AG04450 (cell line): ENCODE data around the gene IQSEC2. TPM values are rescaled to one million over a fixed set of nuclear protein-coding genes. Genes with fewer than 3 reads are reported as not detected.
A peak's percentile ranks its signal among the peaks of the same experiment; 100 is the strongest.

Experiments
- CTCF ChIA-PET: fragments of 300-600, 350-600 bp; formaldehyde crosslinking; extraction: SDS; loops from one replicate; lab custom pipeline; 2022; ENCODE audit warnings: antibody characterized with exemption, inconsistent platforms; lab: Charles Lee
- POLR2A ChIA-PET: fragments of 350-600 bp; formaldehyde crosslinking; extraction: SDS; loops from one replicate; lab custom pipeline; 2021; ENCODE audit warnings: antibody characterized with exemption, inconsistent platforms; lab: Yijun Ruan, JAX
- DNase-seq: peaks from one replicate; pipeline ENCODE4 v3.0.0-alpha.2; 2011; ENCODE audit warnings: low read depth, low spot score
- H3K27ac ChIP-seq: one replicate; pipeline ENCODE4 v1.5.1; 2012; ENCODE audit warnings: low read depth, low read length, control low read depth
- H3K27me3 ChIP-seq: one replicate; pipeline ENCODE4 v1.6.0; 2012; ENCODE audit warnings: low read length; ENCODE audit not compliant: control insufficient read depth, insufficient read depth
- H3K4me3 ChIP-seq: 2 replicates; pipeline ENCODE4 v1.5.1; 2011; ENCODE audit warnings: mild to moderate bottlenecking, low read depth, low read length, control low read depth
- H3K9me3 ChIP-seq: 2 replicates; pipeline ENCODE4 v1.5.1; 2012; ENCODE audit warnings: low read length; ENCODE audit not compliant: control insufficient read depth, insufficient read depth
- polyA minus RNA-seq: library from RNA; depleted of rRNA, polyadenylated mRNA; stranded (reverse); fragments of >200 nt; gene quantifications from 2 replicates; pipeline ENCODE4 v1.2.3, GENCODE V29; 2011; rRNA and poly(A)+ RNA removed
- polyA plus RNA-seq: library from polyadenylated mRNA; depleted of rRNA; stranded (reverse); fragments of >200 nt; gene quantifications from 2 replicates; pipeline ENCODE4 v1.2.3, GENCODE V29; 2011; rRNA removed
- TF ChIP-seq, protein P1 (sequence below): IDR thresholded peaks from 2 replicates; pipeline ENCODE4 v1.5.1; 2011; ENCODE audit warnings: low read depth, low read length, control low read depth, inconsistent platforms

Gene IQSEC2
- polyA plus RNA-seq (9.1 and 12.2 TPM in 2 replicates), polyA minus RNA-seq (10.9 and 17.3 TPM in 2 replicates)

DNA sequence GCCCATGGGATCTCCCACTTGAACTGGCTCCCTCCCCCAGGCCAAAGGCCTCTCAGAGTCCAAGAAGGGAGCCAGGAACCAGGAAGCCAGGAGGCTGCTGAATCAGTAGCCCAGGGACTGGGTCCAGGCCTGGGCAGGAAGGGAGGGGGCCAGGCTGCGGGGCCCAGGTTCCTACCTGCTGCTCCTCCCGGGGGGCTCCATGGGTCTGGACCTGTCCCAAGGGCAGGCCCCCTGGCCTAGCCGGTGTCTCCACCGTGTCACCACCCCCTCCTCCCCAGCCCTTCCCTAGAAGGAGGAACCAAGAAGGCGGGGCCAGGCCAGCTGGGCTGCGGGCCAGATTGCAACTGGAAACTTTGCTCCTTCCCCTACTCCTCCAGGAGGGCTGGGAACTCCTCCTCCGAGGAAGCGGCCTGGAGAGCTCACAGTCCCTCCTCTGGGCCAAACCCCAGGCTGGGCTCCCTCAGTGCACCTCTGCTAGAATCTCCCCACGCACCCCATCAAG lies at the start of gene IQSEC2:
Gene IQSEC2, minus strand, starts transcription at position 264 of the 502 bp plus-strand sequence.
- Histone ChIP-seq H3K4me3 (peak within 1 kb of the TSS; percentile 57), H3K9me3 (no peaks in the 10 kb centered on the region), H3K27ac (peak within 1 kb of the TSS; percentile 61), H3K27me3 (no peaks in the 10 kb centered on the region)
- ChIA-PET POLR2A (interaction anchor here (1.3 kb wide), 1 partner anchor 9 kb away, joined by 3 read pairs; no protein-coding TSS in a partner anchor), CTCF (interaction anchor here (0.6 to 2.4 kb wide), 2 partner anchors 31 to 38 kb away, joined by 4 to 9 read pairs; no protein-coding TSS in a partner anchor)
- DNase-seq, result peak; percentile 29
- TF ChIP-seq, protein P1, sequence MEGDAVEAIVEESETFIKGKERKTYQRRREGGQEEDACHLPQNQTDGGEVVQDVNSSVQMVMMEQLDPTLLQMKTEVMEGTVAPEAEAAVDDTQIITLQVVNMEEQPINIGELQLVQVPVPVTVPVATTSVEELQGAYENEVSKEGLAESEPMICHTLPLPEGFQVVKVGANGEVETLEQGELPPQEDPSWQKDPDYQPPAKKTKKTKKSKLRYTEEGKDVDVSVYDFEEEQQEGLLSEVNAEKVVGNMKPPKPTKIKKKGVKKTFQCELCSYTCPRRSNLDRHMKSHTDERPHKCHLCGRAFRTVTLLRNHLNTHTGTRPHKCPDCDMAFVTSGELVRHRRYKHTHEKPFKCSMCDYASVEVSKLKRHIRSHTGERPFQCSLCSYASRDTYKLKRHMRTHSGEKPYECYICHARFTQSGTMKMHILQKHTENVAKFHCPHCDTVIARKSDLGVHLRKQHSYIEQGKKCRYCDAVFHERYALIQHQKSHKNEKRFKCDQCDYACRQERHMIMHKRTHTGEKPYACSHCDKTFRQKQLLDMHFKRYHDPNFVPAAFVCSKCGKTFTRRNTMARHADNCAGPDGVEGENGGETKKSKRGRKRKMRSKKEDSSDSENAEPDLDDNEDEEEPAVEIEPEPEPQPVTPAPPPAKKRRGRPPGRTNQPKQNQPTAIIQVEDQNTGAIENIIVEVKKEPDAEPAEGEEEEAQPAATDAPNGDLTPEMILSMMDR, result no peak

DNA sequence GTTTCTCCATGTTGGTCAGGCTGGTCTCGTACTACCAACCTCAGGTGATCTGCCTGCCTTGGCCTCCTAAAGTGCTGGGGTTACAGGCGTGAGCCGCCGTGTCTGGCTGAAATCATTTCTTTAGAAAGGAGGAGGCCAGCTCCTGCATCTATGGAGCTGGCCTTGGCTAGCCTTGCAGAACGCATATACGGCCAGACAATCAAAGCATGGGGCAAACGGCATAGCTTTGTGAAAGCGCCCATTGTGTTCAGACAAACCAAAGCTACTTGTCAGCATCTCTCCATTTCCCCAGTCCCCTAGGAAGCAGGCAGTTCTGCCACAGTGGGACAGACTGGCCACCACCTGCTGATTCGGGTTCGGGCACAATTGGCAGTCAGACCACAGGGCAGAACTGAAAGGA lies 48.9 kb upstream of the IQSEC2 start:
- ChIA-PET CTCF (interaction anchor here (0.7 to 8.1 kb wide), 6 partner anchors 12 to 191 kb away, joined by 3 to 44 read pairs (median 5); no protein-coding TSS in a partner anchor), POLR2A (no interaction called here)
- Histone ChIP-seq H3K9me3 (no peaks in the 10 kb centered on the region), H3K4me3 (no peak overlapping the region), H3K27ac (no peak overlapping the region), H3K27me3 (peaks cover 20% of the 10 kb centered on the region)
- no peak for DNase-seq
- TF ChIP-seq, protein P1, result no peak

DNA sequence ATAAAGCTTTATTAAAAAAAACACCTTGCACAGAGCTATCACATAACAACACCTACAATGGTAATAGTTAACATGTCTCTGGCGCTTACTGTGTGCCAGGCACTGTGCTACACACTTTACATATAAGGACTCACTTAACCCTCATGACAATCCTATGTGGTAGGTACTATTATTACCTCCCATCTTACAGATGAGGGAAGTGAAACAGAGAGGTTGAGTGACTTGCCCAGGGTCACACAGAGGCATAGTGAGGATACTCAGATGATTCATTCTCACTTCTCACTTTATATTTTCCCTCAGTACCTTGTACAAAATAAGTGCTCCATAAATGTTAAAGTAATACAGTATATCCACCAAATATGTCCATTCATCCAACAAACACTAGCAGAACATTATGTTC lies 43.4 kb upstream of the IQSEC2 start:
- ChIA-PET CTCF (interaction anchor here (2.0 kb wide), 1 partner anchor 12 kb away, joined by 6 read pairs; no protein-coding TSS in a partner anchor), POLR2A (no interaction called here)
- Histone ChIP-seq H3K4me3 (no peak overlapping the region), H3K27me3 (peaks cover 15% of the 10 kb centered on the region), H3K27ac (no peak overlapping the region), H3K9me3 (no peaks in the 10 kb centered on the region)
- DNase-seq, result no peak
- TF ChIP-seq, protein P1, result no peak

DNA sequence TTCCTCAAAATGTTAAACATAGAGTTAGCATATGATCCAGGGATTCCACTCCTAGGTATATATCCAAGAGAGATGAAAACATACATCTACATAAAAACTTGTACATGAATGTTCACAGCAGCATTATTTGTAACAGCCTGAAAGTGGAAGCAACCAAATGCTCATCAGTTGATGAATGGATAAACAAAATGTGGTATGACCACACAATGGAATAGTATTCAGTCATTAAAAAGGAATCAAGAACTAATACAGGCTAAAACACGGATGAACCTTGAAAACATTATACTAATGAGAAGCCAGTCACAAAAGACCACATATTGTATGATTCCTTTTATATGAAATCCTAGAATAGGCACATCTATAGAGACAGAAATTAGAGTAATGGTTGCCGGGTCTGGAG lies 42.7 kb upstream of the IQSEC2 start:
- TF ChIP-seq, protein P1, result no peak
- Histone ChIP-seq H3K27ac (no peak overlapping the region), H3K27me3 (peaks cover 13% of the 10 kb centered on the region), H3K9me3 (no peaks in the 10 kb centered on the region), H3K4me3 (no peak overlapping the region)
- CTCF ChIA-PET, result interaction anchor here (2.0 kb wide), 1 partner anchor 11 kb away, joined by 6 read pairs; no protein-coding TSS in a partner anchor
- POLR2A ChIA-PET, result no interaction called here
- no peak for DNase-seq

DNA sequence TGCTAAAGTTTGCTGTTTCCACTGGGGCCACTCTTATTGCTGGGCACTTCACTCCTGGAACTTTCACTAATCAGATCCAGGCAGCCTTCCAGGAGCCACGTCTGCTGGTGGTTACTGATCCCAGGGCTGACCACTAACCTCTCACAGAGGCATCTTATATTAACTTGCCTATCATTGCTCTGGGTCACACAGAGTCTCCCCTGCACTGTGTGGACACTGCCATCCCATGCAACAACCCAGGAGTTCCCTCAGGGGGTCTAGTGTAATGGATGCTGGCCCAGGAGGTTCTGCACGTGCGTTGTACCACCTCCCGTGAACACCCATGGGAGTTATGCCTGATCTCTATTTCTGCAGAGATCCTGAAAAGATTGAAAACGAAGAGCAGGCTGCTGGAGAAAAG lies 41.8 kb upstream of the IQSEC2 start:
- no peak for DNase-seq
- POLR2A ChIA-PET, result no interaction called here
- TF ChIP-seq, protein P1, result no peak
- H3K27ac ChIP-seq, result no peak overlapping the region
- no peak overlapping the region for H3K4me3 ChIP-seq
- H3K9me3 ChIP-seq, result no peaks in the 10 kb centered on the region
- peaks cover 13% of the 10 kb centered on the region for H3K27me3 ChIP-seq
- CTCF ChIA-PET, result interaction anchor here (2.0 kb wide), 1 partner anchor 10 kb away, joined by 6 read pairs; no protein-coding TSS in a partner anchor
